Measurements from ENCODE around the gene ASCC3. TPM values are rescaled to one million over a fixed set of nuclear protein-coding genes. Genes with fewer than 3 reads are reported as not detected.

ASCC3 gene
- total RNA-seq, 1 experiment from 2014 or later, result 32.2 TPM

GRCh38 chr6:100493206-100493888, 387.8 kb downstream of the ASCC3 start:
- no peak overlapping the region for H3K27ac ChIP-seq (ENCODE audit: low read depth, low read length, poor library complexity, severe bottlenecking)
- ChIA-PET POLR2A (ENCODE audit: low non-redundant PET) (no interaction called here), CTCF (no interaction called here)
- H3K36me3 ChIP-seq (ENCODE audit: insufficient read depth, low read length, poor library complexity, severe bottlenecking), result no peaks in the 10 kb centered on the region
- no peaks in the 10 kb centered on the region for H3K27me3 ChIP-seq (replicated peaks; ENCODE audit: insufficient read depth, low read depth, low read length, poor library complexity)
- H3K4me1 ChIP-seq (ENCODE audit: insufficient read depth, low read length, poor library complexity, severe bottlenecking), result no peaks in the 10 kb centered on the region
- TF ChIP-seq EZH2 (IDR thresholded peaks at IDR 0.05; ENCODE audit: borderline replicate concordance, low read depth, low read length, poor library complexity, severe bottlenecking), result no peak
- intact Hi-C loops (cut with micrococcal nuclease; ENCODE audit: unreplicated experiment), result no loop called here
- H3K9me3 ChIP-seq (ENCODE audit: low read depth, low read length, poor library complexity, severe bottlenecking), result no peaks in the 10 kb centered on the region
- DNase-seq (ENCODE audit: low spot score), result no peak
- H3K4me3 ChIP-seq (ENCODE audit: low read depth, low read length, poor library complexity, severe bottlenecking), result no peak overlapping the region
- BruUV-seq (replicated peaks), result no TSS peak

- Histone ChIP-seq H3K27ac (ENCODE audit: low read depth, low read length, poor library complexity, severe bottlenecking) (no peak overlapping the region), H3K36me3 (ENCODE audit: insufficient read depth, low read length, poor library complexity, severe bottlenecking) (no peaks in the 10 kb centered on the region), H3K4me3 (ENCODE audit: low read depth, low read length, poor library complexity, severe bottlenecking) (no peak overlapping the region), H3K9me3 (ENCODE audit: low read depth, low read length, poor library complexity, severe bottlenecking) (no peaks in the 10 kb centered on the region), H3K4me1 (ENCODE audit: insufficient read depth, low read length, poor library complexity, severe bottlenecking) (no peaks in the 10 kb centered on the region), H3K27me3 (replicated peaks; ENCODE audit: insufficient read depth, low read depth, low read length, poor library complexity) (no peaks in the 10 kb centered on the region)
- TF ChIP-seq CTCF (conservative IDR thresholded peaks at IDR 0.05; ENCODE audit: low read depth, low read length), result no peak
- no peak for TF ChIP-seq EZH2 (IDR thresholded peaks at IDR 0.05; ENCODE audit: borderline replicate concordance, low read depth, low read length, poor library complexity, severe bottlenecking)
- CTCF ChIA-PET, result no interaction called here
- BruUV-seq (replicated peaks), result no TSS peak
- POLR2A ChIA-PET (ENCODE audit: low non-redundant PET), result no interaction called here
- no peak for DNase-seq (ENCODE audit: low spot score)
- intact Hi-C loops (cut with micrococcal nuclease; ENCODE audit: unreplicated experiment), result no loop called here
Observed at GRCh38 chr6:100491952-100492670, 389.0 kb downstream of the ASCC3 start.

- Histone ChIP-seq H3K4me1 (ENCODE audit: insufficient read depth, low read length, poor library complexity, severe bottlenecking) (no peaks in the 10 kb centered on the region), H3K27ac (ENCODE audit: low read depth, low read length, poor library complexity, severe bottlenecking) (no peak overlapping the region), H3K9me3 (ENCODE audit: low read depth, low read length, poor library complexity, severe bottlenecking) (no peaks in the 10 kb centered on the region), H3K36me3 (ENCODE audit: insufficient read depth, low read length, poor library complexity, severe bottlenecking) (no peaks in the 10 kb centered on the region), H3K27me3 (replicated peaks; ENCODE audit: insufficient read depth, low read depth, low read length, poor library complexity) (no peaks in the 10 kb centered on the region), H3K4me3 (ENCODE audit: low read depth, low read length, poor library complexity, severe bottlenecking) (no peak overlapping the region)
- TF ChIP-seq CTCF (conservative IDR thresholded peaks at IDR 0.05; ENCODE audit: low read depth, low read length) (no peak), EZH2 (IDR thresholded peaks at IDR 0.05; ENCODE audit: borderline replicate concordance, low read depth, low read length, poor library complexity, severe bottlenecking) (no peak)
- POLR2A ChIA-PET (ENCODE audit: low non-redundant PET), result no interaction called here
- no TSS peak for BruUV-seq (replicated peaks)
- DNase-seq (ENCODE audit: low spot score), result no peak
- CTCF ChIA-PET, result no interaction called here
- intact Hi-C loops (cut with micrococcal nuclease; ENCODE audit: unreplicated experiment), result no loop called here
Observed at GRCh38 chr6:100490065-100490464, 391.1 kb downstream of the ASCC3 start.
